ENCODE measurements around the gene CPNE2.

Gene CPNE2

DNA sequence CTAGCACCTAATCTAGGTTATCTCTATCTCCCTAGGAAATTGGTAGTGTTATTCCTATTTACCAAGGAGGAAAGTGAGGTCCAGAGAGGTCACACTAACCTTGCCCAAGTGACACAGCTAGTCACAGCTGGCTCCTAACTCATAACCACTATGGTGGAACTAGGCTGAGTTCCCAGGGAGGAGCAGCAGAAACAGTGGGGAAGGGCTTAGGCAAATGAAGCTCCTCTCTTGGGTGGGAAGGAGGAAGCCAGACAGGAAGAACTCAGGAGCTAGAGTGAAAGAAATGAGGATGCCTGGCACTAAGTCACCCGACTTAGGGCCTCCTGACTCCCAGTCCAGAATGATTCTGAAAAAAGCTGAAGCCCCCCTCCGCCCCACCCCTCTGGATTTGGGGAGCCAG is 59.0 kb downstream of the CPNE2 start:
- DNase-seq (ENCODE audit: low spot score): no peak
- in situ Hi-C loops (cut with MboI; ENCODE audit: low pct_unique_long_range_greater_than_20kb, low sequenced_read_pairs, unreplicated experiment): no loop called here
- no peak for TF ChIP-seq CTCF (IDR thresholded peaks at IDR 0.05; ENCODE audit: extremely low read depth, insufficient read depth, missing control alignments)

GRCh38 chr16:57152096-57153093 is 60.0 kb downstream of the CPNE2 start:
- in situ Hi-C loops (cut with MboI; ENCODE audit: low pct_unique_long_range_greater_than_20kb, low sequenced_read_pairs, unreplicated experiment): no loop called here
- TF ChIP-seq CTCF (IDR thresholded peaks at IDR 0.05; ENCODE audit: extremely low read depth, insufficient read depth, missing control alignments): no peak
- DNase-seq (ENCODE audit: low spot score): no peak

DNA sequence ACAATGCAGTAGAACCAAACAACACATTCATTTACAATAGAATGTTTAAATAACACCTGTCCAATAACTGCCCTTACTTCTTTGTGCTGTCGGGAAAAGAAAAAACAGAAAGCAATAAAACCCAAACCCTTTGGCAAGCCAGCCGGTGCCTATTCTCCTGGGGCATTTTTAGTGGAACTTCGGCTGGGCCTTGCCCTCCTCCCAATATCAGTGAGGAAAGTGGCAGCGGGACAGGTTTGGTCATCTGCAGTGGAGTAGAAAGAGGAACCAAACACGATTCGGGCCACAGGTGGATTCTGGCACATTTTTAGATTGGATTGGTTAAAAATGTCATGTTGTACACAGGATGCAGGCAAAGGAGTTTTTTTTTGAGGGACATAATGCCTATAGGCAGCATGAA is 61.5 kb downstream of the CPNE2 start:
- DNase-seq (ENCODE audit: low spot score): no peak
- TF ChIP-seq CTCF (IDR thresholded peaks at IDR 0.05; ENCODE audit: extremely low read depth, insufficient read depth, missing control alignments): no peak
- in situ Hi-C loops (cut with MboI; ENCODE audit: low pct_unique_long_range_greater_than_20kb, low sequenced_read_pairs, unreplicated experiment): no loop called here

GRCh38 chr16:57155702-57156350 is 63.4 kb downstream of the CPNE2 start:
- no peak for DNase-seq (ENCODE audit: low spot score)
- in situ Hi-C loops (cut with MboI; ENCODE audit: low pct_unique_long_range_greater_than_20kb, low sequenced_read_pairs, unreplicated experiment): no loop called here
- no peak for TF ChIP-seq CTCF (IDR thresholded peaks at IDR 0.05; ENCODE audit: extremely low read depth, insufficient read depth, missing control alignments)

GRCh38 chr16:57156351-57156703 is 63.9 kb downstream of the CPNE2 start:
- no peak for DNase-seq (ENCODE audit: low spot score)
- in situ Hi-C loops (cut with MboI; ENCODE audit: low pct_unique_long_range_greater_than_20kb, low sequenced_read_pairs, unreplicated experiment): no loop called here
- TF ChIP-seq CTCF (IDR thresholded peaks at IDR 0.05; ENCODE audit: extremely low read depth, insufficient read depth, missing control alignments): no peak

DNA sequence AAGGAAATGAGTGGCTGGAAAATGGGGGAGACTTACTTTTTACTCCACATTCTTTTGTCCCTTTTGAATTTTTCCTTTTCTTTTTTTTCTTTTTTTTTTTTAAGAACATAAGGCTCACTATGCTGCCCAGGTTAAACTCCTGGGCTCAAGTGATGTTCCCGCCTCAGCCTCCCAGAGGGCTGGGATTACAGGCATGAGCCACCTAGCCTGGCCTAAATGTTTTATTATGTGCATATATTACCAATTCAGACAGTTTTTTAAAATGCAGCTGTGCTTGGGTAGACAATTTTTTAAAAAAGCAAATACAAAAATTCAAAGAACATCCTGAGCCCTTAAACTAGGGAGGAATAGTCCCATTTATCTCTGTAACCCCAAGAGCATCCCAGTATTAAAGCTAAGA is 65.2 kb downstream of the CPNE2 start:
- in situ Hi-C loops (cut with MboI; ENCODE audit: low pct_unique_long_range_greater_than_20kb, low sequenced_read_pairs, unreplicated experiment): no loop called here
- DNase-seq (ENCODE audit: low spot score): no peak
- no peak for TF ChIP-seq CTCF (IDR thresholded peaks at IDR 0.05; ENCODE audit: extremely low read depth, insufficient read depth, missing control alignments)
